Measurements from ENCODE around the gene RUNX3. TPM values are rescaled to one million over a fixed set of nuclear protein-coding genes. Genes with fewer than 3 reads are reported as not detected.
"Not testable (repeated sequence)": the region's sequence is repeated elsewhere in the genome, so short reads cannot be mapped to it uniquely, and the experiment has no call there.

The RUNX3 gene
- total RNA-seq: not detected in 2 replicates
- polyA plus RNA-seq (2012): 0.11 TPM

GRCh38 chr1:24930260-24931145 lies at the start of gene RUNX3:
Gene RUNX3 (minus strand): TSS chr1:24930276. CDS start chr1:24929868, 408 bp downstream.
- DNase-seq (ENCODE audit: low read depth): no peak

- DNase-seq (ENCODE audit: low read depth): not testable (repeated sequence)
Measured at GRCh38 chr1:24979232-24979631, 49.2 kb upstream of the RUNX3 start.

- DNase-seq (ENCODE audit: low read depth): no peak
Measured at GRCh38 chr1:24978383-24979032, 48.4 kb upstream of the RUNX3 start.

GRCh38 chr1:24975391-24975790 lies 45.3 kb upstream of the RUNX3 start:
- no peak for DNase-seq (ENCODE audit: low read depth)

- no peak for DNase-seq (ENCODE audit: low read depth)
Measured at GRCh38 chr1:24973315-24973714, 43.2 kb upstream of the RUNX3 start.

DNA sequence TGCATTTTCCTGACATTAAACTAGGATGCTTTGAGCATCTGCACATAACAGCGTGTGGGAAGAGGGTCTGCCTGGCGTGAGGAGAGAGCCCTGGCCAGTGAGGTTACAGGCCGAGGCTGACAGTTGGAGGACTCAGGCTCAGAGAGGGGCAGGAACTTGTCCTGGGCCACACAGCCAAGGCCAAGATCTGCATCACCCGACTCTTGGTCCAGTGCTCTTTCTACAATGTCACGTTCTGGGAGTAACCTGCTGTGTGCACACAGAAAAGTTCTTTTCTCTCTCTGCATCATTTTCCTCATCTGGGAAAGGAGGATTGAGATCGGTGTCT lies 42.8 kb upstream of the RUNX3 start:
- no peak for DNase-seq (ENCODE audit: low read depth)

GRCh38 chr1:24972221-24972914 lies 42.3 kb upstream of the RUNX3 start:
- no peak for DNase-seq (ENCODE audit: low read depth)

GRCh38 chr1:24970926-24971875 lies 41.1 kb upstream of the RUNX3 start:
- DNase-seq (ENCODE audit: low read depth): no peak

GRCh38 chr1:24970399-24970753 lies 40.3 kb upstream of the RUNX3 start:
- no peak for DNase-seq (ENCODE audit: low read depth)

- no peak for DNase-seq (ENCODE audit: low read depth)
Measured at GRCh38 chr1:24969596-24970398, 39.7 kb upstream of the RUNX3 start.

DNA sequence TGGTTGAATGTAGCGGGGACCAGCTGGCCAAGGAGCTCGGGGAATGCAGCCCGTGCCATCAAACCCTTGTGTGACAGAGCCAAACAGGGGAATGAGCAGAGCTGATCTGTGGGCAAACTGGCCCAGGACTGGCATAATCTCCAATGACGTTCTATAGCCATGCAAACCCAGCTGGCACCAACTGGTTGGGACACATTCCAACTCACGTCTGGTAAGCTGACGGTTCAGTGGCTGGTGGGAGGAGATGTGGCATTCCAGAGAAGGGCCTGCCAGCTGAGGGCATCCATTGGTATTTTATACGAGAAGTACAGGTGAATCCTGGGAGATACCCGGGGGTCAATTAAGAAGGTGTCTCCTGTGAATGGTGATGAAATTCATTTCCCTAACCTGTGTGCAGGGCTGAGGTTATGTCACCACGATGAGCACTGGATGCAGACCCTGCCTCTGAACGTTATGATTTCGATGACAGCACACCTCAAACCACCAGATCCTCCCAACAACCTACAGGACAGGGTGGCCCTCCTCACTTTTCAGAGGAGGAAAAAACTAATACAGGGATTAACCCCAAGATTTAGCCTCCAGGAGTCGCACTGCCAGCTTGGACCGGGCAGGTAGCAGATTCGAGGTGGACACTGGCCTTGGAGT lies 39.0 kb upstream of the RUNX3 start:
- DNase-seq (ENCODE audit: low read depth): peak; percentile 71

- DNase-seq (ENCODE audit: low read depth): no peak
Measured at GRCh38 chr1:24967962-24968361, 37.9 kb upstream of the RUNX3 start.

DNA sequence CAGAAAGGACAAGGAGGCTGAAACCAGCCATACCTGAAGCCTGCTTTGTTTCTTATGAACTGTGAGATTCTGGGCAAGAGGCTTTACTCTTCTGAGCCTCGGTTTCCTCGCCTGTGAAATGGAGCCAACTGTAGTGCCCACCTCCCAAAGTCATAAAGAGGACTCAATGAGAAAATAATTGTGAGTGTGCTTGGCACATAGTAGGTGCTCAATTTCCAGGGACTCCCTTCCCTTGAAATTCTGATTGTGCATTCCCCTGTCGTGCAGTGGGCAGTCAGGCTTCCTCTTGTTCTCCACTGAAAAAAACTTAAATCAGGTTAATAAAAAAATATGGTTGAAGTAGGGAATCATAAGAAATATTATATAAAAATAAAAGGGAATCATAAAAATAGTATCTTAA lies 37.5 kb upstream of the RUNX3 start:
- no peak for DNase-seq (ENCODE audit: low read depth)

DNA sequence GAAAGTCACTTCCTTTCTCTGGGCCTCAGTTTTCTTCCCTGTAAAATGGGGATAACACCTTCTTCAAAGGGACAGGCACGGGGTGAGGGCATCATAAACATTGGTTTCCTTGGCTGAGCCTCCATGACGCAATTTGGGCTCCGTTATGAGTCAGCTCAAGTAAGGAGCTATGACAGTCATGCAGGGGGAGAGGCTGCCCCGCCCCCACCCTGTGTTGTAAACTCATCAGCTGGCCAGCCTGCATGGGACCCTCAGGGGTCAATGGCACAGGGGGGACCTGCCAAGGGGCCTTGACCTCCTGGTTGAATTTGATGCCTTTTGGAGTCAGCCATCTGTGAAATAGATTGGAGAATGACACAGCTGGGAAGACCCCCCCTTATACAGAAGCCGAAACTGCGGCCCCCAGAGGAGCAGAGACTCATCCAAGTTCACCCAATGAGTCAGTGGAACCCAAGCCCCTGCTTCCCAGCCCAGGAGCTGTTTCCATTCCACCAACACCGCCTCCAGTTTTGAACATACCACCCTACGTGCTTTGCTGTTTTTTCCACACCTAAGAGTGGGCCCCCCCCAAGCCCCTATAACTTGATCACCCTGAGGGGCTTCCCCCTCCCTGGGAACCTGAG lies 36.8 kb upstream of the RUNX3 start:
- peak; percentile 28 for DNase-seq (ENCODE audit: low read depth)

DNA sequence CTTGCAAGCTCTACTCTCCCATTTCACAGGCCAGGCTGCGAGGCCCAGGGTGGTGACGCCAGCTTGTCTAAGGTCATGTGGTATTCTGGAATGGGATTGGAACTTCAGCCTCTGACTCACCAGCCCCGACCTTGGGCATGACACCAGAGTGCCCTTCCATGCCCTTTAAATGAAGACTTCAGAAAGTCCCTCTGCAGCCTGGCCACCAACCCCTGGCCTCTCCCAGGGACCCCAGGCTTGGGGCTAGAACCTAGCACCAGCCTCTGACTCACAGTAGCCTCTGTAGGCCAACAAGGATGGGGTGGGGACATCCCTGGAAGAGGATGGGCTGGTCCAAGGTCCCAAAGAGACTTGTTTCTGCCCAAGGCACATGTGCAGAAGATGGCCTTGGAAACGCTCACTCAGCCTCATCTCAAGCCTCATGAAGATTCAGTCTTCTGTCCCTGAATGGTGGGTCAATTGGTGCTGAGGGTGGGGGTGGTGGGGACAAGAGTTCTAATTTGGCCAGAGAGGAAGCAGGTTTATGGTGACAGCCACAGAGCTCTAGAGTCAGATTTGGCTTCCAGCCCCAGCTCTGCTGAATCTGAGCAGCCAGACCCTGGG lies 36.1 kb upstream of the RUNX3 start:
- no peak for DNase-seq (ENCODE audit: low read depth)

GRCh38 chr1:24965571-24965930 lies 35.5 kb upstream of the RUNX3 start:
- DNase-seq (ENCODE audit: low read depth): no peak

- DNase-seq (ENCODE audit: low read depth): no peak
Measured at GRCh38 chr1:24964811-24965570, 34.9 kb upstream of the RUNX3 start.
